ENCODE measurements around the gene CCZ1.
"Not testable (repeated sequence)": the region's sequence is repeated elsewhere in the genome, so short reads cannot be mapped to it uniquely, and the experiment has no call there.

DNA sequence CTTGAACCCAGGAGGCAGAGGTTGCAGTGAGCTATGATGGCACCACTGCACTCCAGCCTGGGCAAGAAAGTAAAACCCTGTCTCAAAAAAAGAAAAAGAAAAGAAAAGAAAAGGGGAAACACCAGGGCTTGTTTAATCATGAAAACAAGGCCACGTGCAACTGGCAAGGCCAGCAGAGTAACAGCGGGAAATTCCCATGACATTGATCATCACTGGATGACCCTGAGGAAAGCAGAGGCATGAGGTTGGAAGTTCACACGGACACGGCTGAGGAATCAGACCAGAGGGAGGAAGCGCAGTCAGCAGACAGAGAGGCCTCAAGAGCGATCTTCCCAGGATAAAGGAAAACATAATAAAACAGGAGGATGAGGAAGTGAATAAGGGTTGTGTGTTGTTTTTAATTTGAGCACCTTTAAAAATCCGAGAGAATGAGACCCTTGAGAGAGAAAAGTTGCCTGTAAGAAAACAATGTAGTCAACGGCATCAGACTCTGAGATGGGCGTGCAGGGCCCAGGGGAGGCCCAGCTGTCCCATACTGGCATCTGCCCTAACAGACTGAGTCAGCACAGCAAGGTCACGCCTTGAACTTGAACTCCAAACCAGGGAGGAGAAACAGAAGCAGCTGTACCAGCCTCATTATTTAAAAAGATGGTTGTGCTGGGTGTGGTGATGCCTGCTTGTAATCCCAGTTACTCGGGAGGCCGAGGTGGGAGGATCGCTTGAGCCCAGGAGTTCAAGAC lies 33.5 kb downstream of the CCZ1 start:
- TF ChIP-seq, protein P1, sequence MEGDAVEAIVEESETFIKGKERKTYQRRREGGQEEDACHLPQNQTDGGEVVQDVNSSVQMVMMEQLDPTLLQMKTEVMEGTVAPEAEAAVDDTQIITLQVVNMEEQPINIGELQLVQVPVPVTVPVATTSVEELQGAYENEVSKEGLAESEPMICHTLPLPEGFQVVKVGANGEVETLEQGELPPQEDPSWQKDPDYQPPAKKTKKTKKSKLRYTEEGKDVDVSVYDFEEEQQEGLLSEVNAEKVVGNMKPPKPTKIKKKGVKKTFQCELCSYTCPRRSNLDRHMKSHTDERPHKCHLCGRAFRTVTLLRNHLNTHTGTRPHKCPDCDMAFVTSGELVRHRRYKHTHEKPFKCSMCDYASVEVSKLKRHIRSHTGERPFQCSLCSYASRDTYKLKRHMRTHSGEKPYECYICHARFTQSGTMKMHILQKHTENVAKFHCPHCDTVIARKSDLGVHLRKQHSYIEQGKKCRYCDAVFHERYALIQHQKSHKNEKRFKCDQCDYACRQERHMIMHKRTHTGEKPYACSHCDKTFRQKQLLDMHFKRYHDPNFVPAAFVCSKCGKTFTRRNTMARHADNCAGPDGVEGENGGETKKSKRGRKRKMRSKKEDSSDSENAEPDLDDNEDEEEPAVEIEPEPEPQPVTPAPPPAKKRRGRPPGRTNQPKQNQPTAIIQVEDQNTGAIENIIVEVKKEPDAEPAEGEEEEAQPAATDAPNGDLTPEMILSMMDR (IDR thresholded peaks at IDR 0.05; ENCODE audit: low read depth, low read length), result not testable (repeated sequence)
- not testable (repeated sequence) for TF ChIP-seq EZH2phosphoT487 (IDR thresholded peaks at IDR 0.05; ENCODE audit: low read depth)

All from OCI-LY3 (cell line).